Panc1 (cell line): ENCODE data around the gene RAP1GDS1.

Experiments used
- CTCF ChIP-seq: fragments of 450-650 bp; IDR thresholded peaks from 2 replicates; pipeline ENCODE4 v1.5.1; 2017; ENCODE audit warnings: mild to moderate bottlenecking
- POLR2AphosphoS5 ChIP-seq: IDR thresholded peaks from 2 replicates; pipeline ENCODE4 v1.6.1; 2012; ENCODE audit warnings: mild to moderate bottlenecking, low read depth, low read length, moderate library complexity
- REST ChIP-seq, 2 experiments: IDR thresholded peaks; 2 replicates each; pipeline ENCODE4 v1.6.1; 2011 to 2012; ENCODE audit warnings: low read depth in 2 of 2, control low read depth in 1 of 2, low read length in 1 of 2, mild to moderate bottlenecking in 1 of 2, moderate library complexity in 1 of 2; ENCODE audit not compliant: insufficient read depth in 1 of 2
- SIN3A ChIP-seq: IDR thresholded peaks from 2 replicates; pipeline ENCODE4 v1.6.1; 2012; ENCODE audit warnings: low read depth, mild to moderate bottlenecking, low read length, moderate library complexity, borderline replicate concordance; ENCODE audit not compliant: insufficient read depth

- no peak for TF ChIP-seq CTCF
- no peak for TF ChIP-seq POLR2AphosphoS5
- no peak for TF ChIP-seq REST (IDR thresholded peaks at IDR 0.05; ENCODE audit: insufficient read depth in 1 of 2, low read depth in 2 of 2, low read length in 1 of 2)
- no peak for TF ChIP-seq SIN3A
These were observed 19.1 kb upstream of the RAP1GDS1 start for GRCh38 chr4:98242063-98242462.
